Liver (tissue), 9 donors: ENCODE data around the gene MTFR1L. TPM values are rescaled to one million over a fixed set of nuclear protein-coding genes. Genes with fewer than 3 reads are reported as not detected.

Experiments used
- DNase-seq: peaks from one replicate; pipeline ENCODE4 v3.0.0-alpha.2; 2017; ENCODE audit warnings: low spot score
- H3K27ac ChIP-seq, 2 donors: one replicate each; pipeline ENCODE4 v1.7.0; 2013; ENCODE audit warnings: inconsistent platforms in 2 of 2, low read length in 2 of 2, control low read depth in 1 of 2, low read depth in 1 of 2, mild to moderate bottlenecking in 1 of 2
- H3K27me3 ChIP-seq, 4 donors: one replicate each; pipeline versions ENCODE4 v1.6.1 to v1.7.0; 2013; ENCODE audit warnings: low read length in 3 of 4, inconsistent platforms in 1 of 4, mild to moderate bottlenecking in 1 of 4, moderate library complexity in 1 of 4; ENCODE audit not compliant: control insufficient read depth in 4 of 4, insufficient read depth in 4 of 4
- H3K36me3 ChIP-seq, 4 donors: one replicate each; pipeline versions ENCODE4 v1.6.1 to v1.7.0; 2013; ENCODE audit warnings: low read length in 3 of 4, mild to moderate bottlenecking in 3 of 4, low read depth in 1 of 4, moderate library complexity in 1 of 4; ENCODE audit not compliant: control insufficient read depth in 4 of 4, insufficient read depth in 3 of 4
- H3K4me1 ChIP-seq, 4 donors: one replicate each; pipeline versions ENCODE4 v1.6.1 to v1.7.0; 2013; ENCODE audit warnings: low read length in 3 of 4, mild to moderate bottlenecking in 3 of 4, moderate library complexity in 1 of 4; ENCODE audit not compliant: control insufficient read depth in 4 of 4, insufficient read depth in 4 of 4
- H3K4me3 ChIP-seq, 3 donors: one replicate each; pipeline versions ENCODE4 v1.6.1 to v1.7.0; 2013; ENCODE audit warnings: low read length in 3 of 3, control low read depth in 1 of 3, low read depth in 1 of 3, mild to moderate bottlenecking in 1 of 3
- H3K9ac ChIP-seq, 2 donors: one replicate each; pipeline ENCODE4 v1.7.0; 2013; ENCODE audit warnings: low read length in 2 of 2, mild to moderate bottlenecking in 2 of 2, moderate library complexity in 2 of 2, control low read depth in 1 of 2, low read depth in 1 of 2
- H3K9me3 ChIP-seq, 4 donors: one replicate each; pipeline versions ENCODE4 v1.6.1 to v1.7.0; 2013; ENCODE audit warnings: low read length in 3 of 4; ENCODE audit not compliant: control insufficient read depth in 4 of 4
- EGR1 ChIP-seq, 2 donors: IDR thresholded peaks; 2 replicates each; pipeline ENCODE4 v1.6.1; 2016 to 2018; ENCODE audit warnings: antibody characterized with exemption in 2 of 2, low read depth in 2 of 2
- GABPA ChIP-seq, 2 donors: IDR thresholded peaks in 1 of 2; conservative IDR thresholded peaks in 1 of 2; 2 replicates each; pipeline ENCODE4 v1.6.1; 2016; ENCODE audit warnings: antibody characterized with exemption in 2 of 2, mild to moderate bottlenecking in 1 of 2, moderate library complexity in 1 of 2
- HNF4G ChIP-seq: IDR thresholded peaks from 2 replicates; pipeline ENCODE4 v1.6.1; 2016; ENCODE audit warnings: antibody characterized with exemption
- JUND ChIP-seq, 2 donors: IDR thresholded peaks; 2 replicates each; pipeline ENCODE4 v1.6.1; 2016; ENCODE audit warnings: antibody characterized with exemption in 2 of 2
- NR2F2 ChIP-seq: IDR thresholded peaks from 2 replicates; pipeline ENCODE4 v1.6.1; 2016; ENCODE audit warnings: antibody characterized with exemption
- RAD21 ChIP-seq, 2 donors: IDR thresholded peaks; 2 replicates each; pipeline ENCODE4 v1.6.1; 2016; ENCODE audit warnings: antibody characterized with exemption in 2 of 2, mild to moderate bottlenecking in 2 of 2
- SP1 ChIP-seq: IDR thresholded peaks from 2 replicates; pipeline ENCODE4 v1.6.1; 2018; ENCODE audit warnings: antibody characterized with exemption, mild to moderate bottlenecking
- WGBS: extraction: QIAGEN DNeasy Blood & Tissue Kit; methylation state at CpG from one replicate; pipeline ENCODE4 v1.1.7; 2013; 5-methylcytosine and 5-hydroxymethylcytosine counted together
- polyA plus RNA-seq, 2 donors: library from polyadenylated mRNA; stranded (reverse) in 1 of 2; unstranded in 1 of 2; fragments of 200-250 nt in 1 of 2; fragments of >200 nt in 1 of 2; fragmentation: Nextera tagmentation in 1 of 2; extraction: Ambion mirVana in 1 of 2; gene quantifications; one replicate each; pipeline versions ENCODE4 v1.2.1 to v1.2.3, GENCODE V29; 2013 to 2015
- total RNA-seq, 2 donors: library from RNA; depleted of rRNA; stranded (reverse); fragments of >200 nt; gene quantifications; one replicate each; pipeline ENCODE4 v1.2.3, GENCODE V29; 2014
- TF ChIP-seq, protein P1 (sequence below): IDR thresholded peaks from 2 replicates; pipeline ENCODE4 v1.6.1; 2016; ENCODE audit warnings: antibody characterized with exemption, mild to moderate bottlenecking
- TF ChIP-seq, protein P2 (sequence below): IDR thresholded peaks from 2 replicates; pipeline ENCODE4 v1.6.1; 2016; ENCODE audit warnings: antibody characterized with exemption
- TF ChIP-seq, protein P3 (sequence below): IDR thresholded peaks from 2 replicates; pipeline ENCODE4 v1.6.1; 2016; ENCODE audit warnings: antibody characterized with exemption
- TF ChIP-seq, protein P4 (sequence below): fragments of 150-350 bp; IDR thresholded peaks from 2 replicates; pipeline ENCODE4 v1.5.1; 2017; ENCODE audit warnings: improper control_type of control experiment, low read depth, low read length; ENCODE audit not compliant: missing input control
- donor health status: healthy.
- donor health status: healthy.
- donor health status: healthy.
- donor health status: healthy.
- donor health status: healthy.

MTFR1L gene
- total and polyA plus RNA-seq, 4 donors: 22.5 to 48.4 (median 40.2) TPM

DNA sequence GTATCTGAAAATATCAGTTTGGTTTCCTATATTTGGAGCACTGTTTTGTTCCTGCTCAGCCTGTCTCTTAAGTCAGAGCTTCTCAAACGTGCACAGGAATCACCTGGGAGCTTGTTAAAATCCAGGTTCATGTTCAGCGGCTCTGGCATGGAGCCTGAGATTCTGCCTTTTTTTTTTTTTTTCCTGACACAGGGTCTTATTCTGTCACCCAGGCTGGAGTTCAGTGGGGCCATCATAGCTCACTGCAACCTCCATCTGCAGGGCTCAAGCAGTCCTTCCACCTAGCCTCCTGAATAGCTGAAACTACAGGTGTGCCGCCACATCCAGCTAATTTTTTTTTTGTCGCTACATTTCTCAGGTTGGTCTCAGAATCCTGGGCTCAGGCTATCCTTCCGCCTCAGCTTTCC lies 32.0 kb upstream of the MTFR1L start:
- H3K36me3 ChIP-seq: peaks cover 0 to 6% (median 0%) of the 10 kb centered on the region in 4 donors
- H3K4me3 ChIP-seq: no peak overlapping the region
- DNase-seq: no peak
- 92% methylated on average over 5 of the region's 5 CpGs for WGBS
- H3K27me3 ChIP-seq: no peaks in the 10 kb centered on the region
- TF ChIP-seq, protein P1, sequence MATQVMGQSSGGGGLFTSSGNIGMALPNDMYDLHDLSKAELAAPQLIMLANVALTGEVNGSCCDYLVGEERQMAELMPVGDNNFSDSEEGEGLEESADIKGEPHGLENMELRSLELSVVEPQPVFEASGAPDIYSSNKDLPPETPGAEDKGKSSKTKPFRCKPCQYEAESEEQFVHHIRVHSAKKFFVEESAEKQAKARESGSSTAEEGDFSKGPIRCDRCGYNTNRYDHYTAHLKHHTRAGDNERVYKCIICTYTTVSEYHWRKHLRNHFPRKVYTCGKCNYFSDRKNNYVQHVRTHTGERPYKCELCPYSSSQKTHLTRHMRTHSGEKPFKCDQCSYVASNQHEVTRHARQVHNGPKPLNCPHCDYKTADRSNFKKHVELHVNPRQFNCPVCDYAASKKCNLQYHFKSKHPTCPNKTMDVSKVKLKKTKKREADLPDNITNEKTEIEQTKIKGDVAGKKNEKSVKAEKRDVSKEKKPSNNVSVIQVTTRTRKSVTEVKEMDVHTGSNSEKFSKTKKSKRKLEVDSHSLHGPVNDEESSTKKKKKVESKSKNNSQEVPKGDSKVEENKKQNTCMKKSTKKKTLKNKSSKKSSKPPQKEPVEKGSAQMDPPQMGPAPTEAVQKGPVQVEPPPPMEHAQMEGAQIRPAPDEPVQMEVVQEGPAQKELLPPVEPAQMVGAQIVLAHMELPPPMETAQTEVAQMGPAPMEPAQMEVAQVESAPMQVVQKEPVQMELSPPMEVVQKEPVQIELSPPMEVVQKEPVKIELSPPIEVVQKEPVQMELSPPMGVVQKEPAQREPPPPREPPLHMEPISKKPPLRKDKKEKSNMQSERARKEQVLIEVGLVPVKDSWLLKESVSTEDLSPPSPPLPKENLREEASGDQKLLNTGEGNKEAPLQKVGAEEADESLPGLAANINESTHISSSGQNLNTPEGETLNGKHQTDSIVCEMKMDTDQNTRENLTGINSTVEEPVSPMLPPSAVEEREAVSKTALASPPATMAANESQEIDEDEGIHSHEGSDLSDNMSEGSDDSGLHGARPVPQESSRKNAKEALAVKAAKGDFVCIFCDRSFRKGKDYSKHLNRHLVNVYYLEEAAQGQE: no peak
- TF ChIP-seq, protein P2, sequence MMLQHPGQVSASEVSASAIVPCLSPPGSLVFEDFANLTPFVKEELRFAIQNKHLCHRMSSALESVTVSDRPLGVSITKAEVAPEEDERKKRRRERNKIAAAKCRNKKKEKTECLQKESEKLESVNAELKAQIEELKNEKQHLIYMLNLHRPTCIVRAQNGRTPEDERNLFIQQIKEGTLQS: no peak
- TF ChIP-seq, protein P3, sequence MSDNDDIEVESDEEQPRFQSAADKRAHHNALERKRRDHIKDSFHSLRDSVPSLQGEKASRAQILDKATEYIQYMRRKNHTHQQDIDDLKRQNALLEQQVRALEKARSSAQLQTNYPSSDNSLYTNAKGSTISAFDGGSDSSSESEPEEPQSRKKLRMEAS: no peak
- no peak for TF ChIP-seq SP1
- TF ChIP-seq HNF4G: no peak
- no peak overlapping the region for H3K27ac ChIP-seq
- no peaks in the 10 kb centered on the region for H3K4me1 ChIP-seq
- no peaks in the 10 kb centered on the region for H3K9me3 ChIP-seq
- no peak overlapping the region for H3K9ac ChIP-seq

DNA sequence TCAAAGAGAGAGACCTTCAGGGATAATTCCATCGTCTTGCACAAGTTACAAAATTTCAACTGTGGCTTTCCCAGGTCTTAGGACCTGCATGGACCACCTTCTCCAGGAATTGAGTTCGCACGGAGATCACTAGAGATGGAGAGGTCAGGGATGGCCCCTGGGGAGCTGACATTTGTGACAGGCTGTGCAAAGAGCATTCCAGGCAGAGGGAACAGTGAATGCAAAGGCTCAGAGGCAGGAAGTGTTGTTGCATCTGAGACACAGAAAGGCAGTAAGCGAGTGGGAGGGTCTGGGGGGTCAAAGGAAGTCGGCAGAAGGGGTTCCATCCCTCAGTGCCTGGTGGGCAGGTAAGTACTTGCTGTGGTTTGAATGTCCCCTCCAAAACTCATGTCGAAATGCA lies 29.3 kb upstream of the MTFR1L start:
- Histone ChIP-seq H3K4me3 (no peak overlapping the region), H3K4me1 (no peaks in the 10 kb centered on the region), H3K27ac (no peak overlapping the region), H3K36me3 (peaks cover 0 to 3% (median 0%) of the 10 kb centered on the region in 4 donors), H3K27me3 (no peaks in the 10 kb centered on the region), H3K9ac (no peak overlapping the region), H3K9me3 (no peaks in the 10 kb centered on the region)
- DNase-seq: no peak
- TF ChIP-seq NR2F2: no peak
- no peak for TF ChIP-seq HNF4G
- no peak for TF ChIP-seq EGR1 (IDR thresholded peaks at IDR 0.05; ENCODE audit: low read depth in 2 of 2)
- TF ChIP-seq, protein P3: no peak
- TF ChIP-seq, protein P4, sequence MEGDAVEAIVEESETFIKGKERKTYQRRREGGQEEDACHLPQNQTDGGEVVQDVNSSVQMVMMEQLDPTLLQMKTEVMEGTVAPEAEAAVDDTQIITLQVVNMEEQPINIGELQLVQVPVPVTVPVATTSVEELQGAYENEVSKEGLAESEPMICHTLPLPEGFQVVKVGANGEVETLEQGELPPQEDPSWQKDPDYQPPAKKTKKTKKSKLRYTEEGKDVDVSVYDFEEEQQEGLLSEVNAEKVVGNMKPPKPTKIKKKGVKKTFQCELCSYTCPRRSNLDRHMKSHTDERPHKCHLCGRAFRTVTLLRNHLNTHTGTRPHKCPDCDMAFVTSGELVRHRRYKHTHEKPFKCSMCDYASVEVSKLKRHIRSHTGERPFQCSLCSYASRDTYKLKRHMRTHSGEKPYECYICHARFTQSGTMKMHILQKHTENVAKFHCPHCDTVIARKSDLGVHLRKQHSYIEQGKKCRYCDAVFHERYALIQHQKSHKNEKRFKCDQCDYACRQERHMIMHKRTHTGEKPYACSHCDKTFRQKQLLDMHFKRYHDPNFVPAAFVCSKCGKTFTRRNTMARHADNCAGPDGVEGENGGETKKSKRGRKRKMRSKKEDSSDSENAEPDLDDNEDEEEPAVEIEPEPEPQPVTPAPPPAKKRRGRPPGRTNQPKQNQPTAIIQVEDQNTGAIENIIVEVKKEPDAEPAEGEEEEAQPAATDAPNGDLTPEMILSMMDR: no peak
- TF ChIP-seq, protein P2: no peak
- no peak for TF ChIP-seq GABPA (IDR thresholded peaks at IDR 0.05 in 1 of 2, conservative IDR thresholded peaks at IDR 0.05 in 1 of 2)
- TF ChIP-seq RAD21 (IDR thresholded peaks at IDR 0.05): no peak
- TF ChIP-seq JUND (IDR thresholded peaks at IDR 0.05): no peak
- TF ChIP-seq, protein P1: no peak
- WGBS: 92% methylated on average over 6 of the region's 6 CpGs
